SK-MEL-5 (cell line): ENCODE data around the gene ITPK1. TPM values are rescaled to one million over a fixed set of nuclear protein-coding genes. Genes with fewer than 3 reads are reported as not detected.

ENCODE experiments used
- DNase-seq: peaks from one replicate; pipeline ENCODE4 v3.0.0-alpha.2; 2016; ENCODE audit warnings: low read depth, low spot score
- in situ Hi-C: cut with HindIII; loops from 2 replicates; pipeline ENCODE4 v1.10.0; 2016; ENCODE audit warnings: low sequenced_read_pairs, high pct_unique_total_duplicates, low pct_unique_long_range_greater_than_20kb
- total RNA-seq: library from RNA; depleted of rRNA; stranded (reverse); fragments of >200 nt; shearing (Covaris generic); gene quantifications from 2 replicates; pipeline ENCODE4 v1.2.3, GENCODE V29; 2014

The ITPK1 gene
- total RNA-seq, 1 experiment from 2014 or later = 45.2 TPM

- in situ Hi-C loops = no loop called here
- no peak for DNase-seq
Measured at GRCh38 chr14:93094121-93094918, 21.4 kb downstream of the ITPK1 start.

- peak; percentile 54 for DNase-seq
- in situ Hi-C loops = no loop called here
Measured at GRCh38 chr14:93092606-93093556, 22.8 kb downstream of the ITPK1 start.

GRCh38 chr14:93091666-93092065 lies 24.1 kb downstream of the ITPK1 start:
- no peak for DNase-seq
- in situ Hi-C loops = no loop called here

- no peak for DNase-seq
- in situ Hi-C loops = no loop called here
Measured at GRCh38 chr14:93090826-93091555, 24.7 kb downstream of the ITPK1 start.

- peak; percentile 47 for DNase-seq
- in situ Hi-C loops = no loop called here
Measured at GRCh38 chr14:93089521-93090269, 26.0 kb downstream of the ITPK1 start.

- in situ Hi-C loops = no loop called here
- DNase-seq = no peak
Measured at GRCh38 chr14:93086441-93087055, 29.2 kb downstream of the ITPK1 start.

- DNase-seq = peak; percentile 32
- in situ Hi-C loops = no loop called here
Measured at GRCh38 chr14:93085911-93086310, 29.8 kb downstream of the ITPK1 start.

- in situ Hi-C loops = no loop called here
- no peak for DNase-seq
Measured at GRCh38 chr14:93084866-93085857, 30.6 kb downstream of the ITPK1 start.

GRCh38 chr14:93084402-93084801 lies 31.3 kb downstream of the ITPK1 start:
- no peak for DNase-seq
- in situ Hi-C loops = no loop called here

GRCh38 chr14:93083917-93084316 lies 31.8 kb downstream of the ITPK1 start:
- DNase-seq = no peak
- in situ Hi-C loops = no loop called here

- DNase-seq = no peak
- in situ Hi-C loops = no loop called here
Measured at GRCh38 chr14:93082576-93083001, 33.1 kb downstream of the ITPK1 start.

- in situ Hi-C loops = no loop called here
- DNase-seq = no peak
Measured at GRCh38 chr14:93081876-93082570, 33.7 kb downstream of the ITPK1 start.

GRCh38 chr14:93079865-93080403 lies 35.8 kb downstream of the ITPK1 start:
- no peak for DNase-seq
- in situ Hi-C loops = no loop called here

- in situ Hi-C loops = no loop called here
Measured at GRCh38 chr14:93079321-93079720, 36.4 kb downstream of the ITPK1 start.

GRCh38 chr14:93078870-93079269 lies 36.9 kb downstream of the ITPK1 start:
- in situ Hi-C loops = no loop called here
- no peak for DNase-seq

More at GRCh38 chr14:93079321-93079720, 36.4 kb downstream of the ITPK1 start:
- DNase-seq = no peak
